Right lobe of liver (tissue), 6 donors: ENCODE measurements around the gene KCNJ16. TPM values are rescaled to one million over a fixed set of nuclear protein-coding genes. Genes with fewer than 3 reads are reported as not detected.
A peak's percentile ranks its signal among the peaks of the same experiment; 100 is the strongest.

ENCODE experiments used
- ATAC-seq, 4 donors: fragments of 200-7000 bp; cut with Tn5 transposase; one replicate each; pipeline ENCODE4 v1.9.1; 2020; ENCODE audit warnings: mild to moderate bottlenecking in 4 of 4, moderate library complexity in 4 of 4
- DNase-seq, 3 donors: peaks; one replicate each; pipeline ENCODE4 v3.0.0-alpha.2; 2020
- H3K27ac ChIP-seq, 3 donors: fragments of 200-600 bp; one replicate each; pipeline ENCODE4 v1.8.0; 2022
- H3K27me3 ChIP-seq, 2 donors: fragments of 200-600 bp; one replicate each; pipeline ENCODE4 v1.8.0; 2022
- H3K36me3 ChIP-seq, 4 donors: fragments of 200-600 bp; sonication (generic) in 1 of 4; one replicate each; pipeline versions ENCODE4 v1.5.1 to v1.8.0; 2017 to 2022; ENCODE audit warnings: control low read depth in 1 of 4
- H3K4me1 ChIP-seq, 4 donors: fragments of 200-600 bp; sonication (generic) in 1 of 4; one replicate each; pipeline versions ENCODE4 v1.5.1 to v1.8.0; 2017 to 2022; ENCODE audit warnings: control low read depth in 1 of 4
- H3K4me3 ChIP-seq, 3 donors: fragments of 200-600 bp; one replicate each; pipeline ENCODE4 v1.8.0; 2022
- H3K9me3 ChIP-seq, 4 donors: fragments of 200-600 bp; sonication (generic) in 1 of 4; one replicate each; pipeline versions ENCODE4 v1.5.1 to v1.8.0; 2017 to 2022; ENCODE audit warnings: control low read depth in 1 of 4
- POLR2A ChIP-seq: fragments of 450-650 bp; IDR thresholded peaks from one replicate; pipeline ENCODE4 v1.6.1; 2017; ENCODE audit warnings: antibody characterized with exemption, mild to moderate bottlenecking
- WGBS: methylation state at CpG from one replicate; pipeline ENCODE4 v1.1.6; 2018; ENCODE audit warnings: low coverage, low lambda C conversion rate; ENCODE audit not compliant: insufficient coverage; ENCODE audit errors: missing lambda C conversion rate; 5-methylcytosine and 5-hydroxymethylcytosine counted together
- intact Hi-C, 2 donors: fragments of 100-400 bp; cut with DNase I; formaldehyde crosslinking; loops; one replicate each; pipeline versions ENCODE4 v1.11.2 to v1.14.1; 2022
- total RNA-seq, 6 experiments: library from RNA; depleted of rRNA in 2 of 6; stranded (reverse); fragments of >200 nt in 2 of 6; fragmentation: NEBNext Ultra II Directional in 3 of 6; extraction: Animal tissue kit (Norgen Biotek cat#: 25700) in 3 of 6; gene quantifications; one replicate each; pipeline versions ENCODE4 v1.1.0 to v1.2.4, GENCODE V29; 2016 to 2023
- TF ChIP-seq, protein P1 (sequence below), 4 donors: fragments of 200-600 bp in 3 of 4; fragments of 450-650 bp in 1 of 4; IDR thresholded peaks; one replicate each; pipeline versions ENCODE4 v1.5.1 to v1.8.0; 2016 to 2022; ENCODE audit warnings: antibody characterized with exemption in 4 of 4, mild to moderate bottlenecking in 2 of 4
- donor health status: DM: no; HTN: yes; CAD: no.
- donor health status: DM: no; HTN: no; CAD: no.
- donor health status: DM: no; HTN: no; CAD: no.
- donor health status: DM: no; HTN: yes; CAD: no.
- donor health status: DM: no; HTN: yes; CAD: no.

Gene KCNJ16
- total RNA-seq, 6 experiments from 2014 or later, result 0.07 to 2.1 (median 0.85) TPM

DNA sequence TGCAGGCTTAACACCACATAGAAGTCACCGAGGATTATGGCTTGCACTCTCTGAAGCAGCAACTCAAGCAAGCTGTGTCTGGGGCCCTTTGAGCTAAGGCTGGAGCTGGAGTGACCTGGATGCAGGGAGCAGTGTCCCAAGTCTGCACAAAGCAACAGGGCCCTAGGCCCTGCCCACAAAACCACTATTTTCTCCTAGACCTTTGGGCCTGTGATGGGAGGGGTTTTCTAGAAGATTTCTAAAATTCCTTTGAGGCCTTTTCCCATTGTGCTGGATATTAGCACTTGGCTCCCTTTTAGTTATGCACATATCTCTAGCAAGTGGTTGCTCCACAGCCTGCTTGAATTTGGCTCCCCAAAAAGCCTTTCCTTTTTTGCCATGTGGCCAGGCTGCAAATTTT lies 44.5 kb downstream of the KCNJ16 start:
- Histone ChIP-seq H3K27me3 (no peaks in the 10 kb centered on the region), H3K27ac (no peak overlapping the region), H3K4me1 (no peaks in the 10 kb centered on the region), H3K4me3 (no peak overlapping the region), H3K36me3 (no peaks in the 10 kb centered on the region), H3K9me3 (no peaks in the 10 kb centered on the region)
- WGBS, result no CpG with 5 or more reads among the region's 1 CpG
- no peak for DNase-seq
- ATAC-seq, result no peak
- intact Hi-C loops, result no loop called here
- TF ChIP-seq POLR2A, result no peak
- TF ChIP-seq, protein P1, sequence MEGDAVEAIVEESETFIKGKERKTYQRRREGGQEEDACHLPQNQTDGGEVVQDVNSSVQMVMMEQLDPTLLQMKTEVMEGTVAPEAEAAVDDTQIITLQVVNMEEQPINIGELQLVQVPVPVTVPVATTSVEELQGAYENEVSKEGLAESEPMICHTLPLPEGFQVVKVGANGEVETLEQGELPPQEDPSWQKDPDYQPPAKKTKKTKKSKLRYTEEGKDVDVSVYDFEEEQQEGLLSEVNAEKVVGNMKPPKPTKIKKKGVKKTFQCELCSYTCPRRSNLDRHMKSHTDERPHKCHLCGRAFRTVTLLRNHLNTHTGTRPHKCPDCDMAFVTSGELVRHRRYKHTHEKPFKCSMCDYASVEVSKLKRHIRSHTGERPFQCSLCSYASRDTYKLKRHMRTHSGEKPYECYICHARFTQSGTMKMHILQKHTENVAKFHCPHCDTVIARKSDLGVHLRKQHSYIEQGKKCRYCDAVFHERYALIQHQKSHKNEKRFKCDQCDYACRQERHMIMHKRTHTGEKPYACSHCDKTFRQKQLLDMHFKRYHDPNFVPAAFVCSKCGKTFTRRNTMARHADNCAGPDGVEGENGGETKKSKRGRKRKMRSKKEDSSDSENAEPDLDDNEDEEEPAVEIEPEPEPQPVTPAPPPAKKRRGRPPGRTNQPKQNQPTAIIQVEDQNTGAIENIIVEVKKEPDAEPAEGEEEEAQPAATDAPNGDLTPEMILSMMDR (IDR thresholded peaks at IDR 0.05), result no peak

DNA sequence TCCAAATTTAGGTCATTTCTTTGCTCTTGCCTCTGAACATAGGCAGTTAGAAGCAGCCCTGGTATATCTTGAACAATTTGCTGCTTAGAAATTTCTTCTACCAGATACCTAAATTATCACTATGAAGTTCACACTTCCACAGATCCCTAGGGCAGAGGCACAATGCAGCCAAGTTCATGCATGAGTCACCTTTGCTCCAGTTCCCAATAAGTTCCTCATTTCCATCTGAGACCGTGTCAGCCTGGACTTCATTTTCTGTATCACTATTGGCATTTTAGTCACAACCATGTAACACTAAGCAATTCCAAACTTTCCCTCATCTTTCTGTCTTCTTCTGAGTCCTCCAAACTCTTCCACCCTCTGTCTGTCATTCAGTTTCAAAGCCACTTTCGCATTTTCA lies 45.0 kb downstream of the KCNJ16 start:
- no peaks in the 10 kb centered on the region for H3K9me3 ChIP-seq
- no peaks in the 10 kb centered on the region for H3K4me1 ChIP-seq
- H3K27ac ChIP-seq, result no peak overlapping the region
- intact Hi-C loops, result no loop called here
- no peak for DNase-seq
- TF ChIP-seq POLR2A, result no peak
- TF ChIP-seq, protein P1 (IDR thresholded peaks at IDR 0.05), result no peak
- H3K36me3 ChIP-seq, result no peaks in the 10 kb centered on the region
- no peak overlapping the region for H3K4me3 ChIP-seq
- WGBS, result 74% methylated on average over 2 of the region's 2 CpGs
- no peaks in the 10 kb centered on the region for H3K27me3 ChIP-seq
- peak in 2 of 4 donors; percentile 28 to 29 for ATAC-seq

DNA sequence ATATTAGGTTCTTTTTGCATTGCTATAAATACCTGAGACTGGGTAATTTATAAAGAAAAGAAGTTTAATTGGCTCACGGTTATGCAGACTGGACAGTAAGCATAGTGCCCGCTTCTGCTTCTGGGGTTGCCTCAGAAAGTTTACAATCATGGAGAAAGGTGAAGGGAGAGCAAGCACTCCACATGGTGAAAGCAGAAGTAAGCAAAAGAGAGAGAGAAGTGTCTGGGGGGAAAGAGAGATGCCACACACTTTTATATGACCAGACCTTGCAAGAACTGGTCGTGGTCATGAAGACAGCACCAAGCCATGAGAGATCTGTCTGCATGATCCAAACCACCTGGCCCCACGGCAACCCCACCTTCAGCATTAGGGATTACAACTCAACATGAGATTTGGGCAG lies 45.4 kb downstream of the KCNJ16 start:
- peak in 1 of 4 donors; percentile 50 for ATAC-seq
- no peaks in the 10 kb centered on the region for H3K27me3 ChIP-seq
- no peaks in the 10 kb centered on the region for H3K36me3 ChIP-seq

DNA sequence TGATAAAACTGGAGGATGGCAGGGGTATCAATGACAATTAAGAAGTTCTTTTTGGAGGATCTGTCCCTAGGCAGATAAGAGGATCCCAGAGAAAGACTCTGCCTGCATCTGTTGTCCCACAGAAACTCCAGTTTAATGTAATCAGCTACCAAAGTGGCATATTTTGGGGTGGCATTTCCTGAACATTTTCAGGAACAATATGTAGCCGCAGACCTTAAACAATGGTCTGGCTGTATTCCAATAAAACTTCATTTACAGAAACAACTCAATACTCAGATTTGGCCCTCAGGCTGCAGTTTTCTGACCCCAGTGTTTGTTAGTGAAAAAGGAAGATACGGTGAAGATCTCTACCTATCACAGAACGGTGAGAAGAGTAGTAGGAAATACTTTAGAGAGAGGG lies 46.1 kb downstream of the KCNJ16 start:
- no peak for TF ChIP-seq POLR2A
- TF ChIP-seq, protein P1 (IDR thresholded peaks at IDR 0.05), result no peak
- Histone ChIP-seq H3K27me3 (no peaks in the 10 kb centered on the region), H3K27ac (no peak overlapping the region), H3K9me3 (no peaks in the 10 kb centered on the region), H3K36me3 (no peaks in the 10 kb centered on the region), H3K4me3 (no peak overlapping the region), H3K4me1 (no peaks in the 10 kb centered on the region)
- WGBS, result 62% methylated on average over 3 of the region's 3 CpGs
- DNase-seq (no peak), ATAC-seq (no peak)
- intact Hi-C loops, result no loop called here

More for the DNA sequence above, 45.4 kb downstream of the KCNJ16 start:
- TF ChIP-seq POLR2A, result no peak
- TF ChIP-seq, protein P1 (IDR thresholded peaks at IDR 0.05), result no peak
- no peak overlapping the region for H3K4me3 ChIP-seq
- no peaks in the 10 kb centered on the region for H3K4me1 ChIP-seq
- 65% methylated on average over 4 of the region's 4 CpGs for WGBS
- DNase-seq, result no peak
- H3K27ac ChIP-seq, result no peak overlapping the region
- H3K9me3 ChIP-seq, result no peaks in the 10 kb centered on the region
- intact Hi-C loops, result no loop called here

DNA sequence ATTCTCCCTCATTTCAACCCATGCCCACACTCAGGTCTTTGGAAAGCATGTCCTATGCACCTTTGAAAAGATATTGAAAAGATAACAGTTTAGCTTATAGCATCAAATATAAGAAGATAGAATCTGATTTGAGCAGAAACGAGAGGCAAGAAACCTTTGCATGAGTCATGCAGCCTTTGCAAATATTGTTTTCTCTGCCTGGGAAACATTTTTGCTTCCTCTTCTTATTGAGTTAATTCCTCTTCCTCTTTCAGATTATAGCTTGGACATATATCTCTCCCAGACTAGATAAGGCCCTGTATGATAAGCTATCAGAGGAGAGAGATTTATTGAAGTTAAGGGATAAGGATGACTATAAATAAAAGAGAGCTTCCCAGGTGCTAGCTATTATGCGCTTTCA lies 48.2 kb downstream of the KCNJ16 start:
- ATAC-seq (peak in 1 of 4 donors; percentile 23), DNase-seq (no peak)
- H3K27me3 ChIP-seq, result no peaks in the 10 kb centered on the region
- intact Hi-C loops, result no loop called here
- H3K9me3 ChIP-seq, result no peaks in the 10 kb centered on the region
- TF ChIP-seq, protein P1 (IDR thresholded peaks at IDR 0.05), result no peak
- no peak for TF ChIP-seq POLR2A
- H3K27ac ChIP-seq, result no peak overlapping the region
- no peaks in the 10 kb centered on the region for H3K4me1 ChIP-seq
- H3K36me3 ChIP-seq, result no peaks in the 10 kb centered on the region
- no peak overlapping the region for H3K4me3 ChIP-seq
- WGBS, result 67% methylated on average over 2 of the region's 2 CpGs
